Panc1 (cell line): ENCODE measurements around the gene EEIG2. TPM values are rescaled to one million over a fixed set of nuclear protein-coding genes. Genes with fewer than 3 reads are reported as not detected.

Experiments
- ATAC-seq: fragments of 200-7000 bp; cut with Tn5 transposase; 2 replicates; pipeline ENCODE4 v1.9.1; 2020; ENCODE audit warnings: mild to moderate bottlenecking, moderate library complexity
- BruUV-seq: library from RNA; stranded (reverse); fragments of 400-500 nt; replicated peaks from 2 replicates; lab custom pipeline; 2021; lab: Mats Ljungman, UMichigan
- CTCF ChIA-PET: fragments of 300-600 bp; sonication (Branson Sonifier 250); formaldehyde crosslinking; loops from one replicate; lab custom pipeline; 2022; ENCODE audit warnings: antibody characterized with exemption; lab: Charles Lee
- POLR2A ChIA-PET: fragments of 300-600 bp; sonication (Branson Sonifier 250); formaldehyde crosslinking; loops from one replicate; lab custom pipeline; 2022; ENCODE audit warnings: antibody characterized with exemption; lab: Charles Lee
- DNase-seq: peaks from one replicate; pipeline ENCODE4 v3.0.0-alpha.2; 2010; ENCODE audit warnings: low read depth, low spot score
- H3K27ac ChIP-seq: 2 replicates; pipeline ENCODE4 v1.5.1; 2011; ENCODE audit warnings: mild to moderate bottlenecking, low read length, inconsistent platforms
- H3K27me3 ChIP-seq: fragments of 200-500 bp; sonication (Bioruptor generic); 2 replicates; pipeline ENCODE4 v1.6.0; 2014; ENCODE audit warnings: low read length, inconsistent platforms; ENCODE audit not compliant: control insufficient read depth, insufficient read depth
- H3K36me3 ChIP-seq: fragments of 200-500 bp; sonication (Bioruptor generic); 2 replicates; pipeline ENCODE4 v1.5.1; 2014; ENCODE audit warnings: inconsistent platforms, mild to moderate bottlenecking, low read length, moderate library complexity; ENCODE audit not compliant: control insufficient read depth, insufficient read depth
- H3K4me1 ChIP-seq: 2 replicates; pipeline ENCODE4 v1.5.1; 2011; ENCODE audit warnings: inconsistent platforms, mild to moderate bottlenecking, low read length, moderate library complexity; ENCODE audit not compliant: control insufficient read depth, insufficient read depth
- H3K4me3 ChIP-seq, 2 experiments: 2 replicates each; pipeline ENCODE4 v1.5.1; 2011 to 2012; ENCODE audit warnings: low read depth in 2 of 2, low read length in 2 of 2, mild to moderate bottlenecking in 2 of 2, inconsistent platforms in 1 of 2, moderate library complexity in 1 of 2
- H3K9me3 ChIP-seq: fragments of 200-500 bp; sonication (Bioruptor generic); 2 replicates; pipeline ENCODE4 v1.5.1; 2014; ENCODE audit warnings: low read depth, mild to moderate bottlenecking, inconsistent platforms, low read length, moderate library complexity; ENCODE audit not compliant: control insufficient read depth, insufficient read depth
- CTCF ChIP-seq: fragments of 450-650 bp; IDR thresholded peaks from 2 replicates; pipeline ENCODE4 v1.5.1; 2017; ENCODE audit warnings: mild to moderate bottlenecking
- POLR2AphosphoS5 ChIP-seq: IDR thresholded peaks from 2 replicates; pipeline ENCODE4 v1.6.1; 2012; ENCODE audit warnings: mild to moderate bottlenecking, low read depth, low read length, moderate library complexity
- REST ChIP-seq, 2 experiments: IDR thresholded peaks; 2 replicates each; pipeline ENCODE4 v1.6.1; 2011 to 2012; ENCODE audit warnings: low read depth in 2 of 2, control low read depth in 1 of 2, low read length in 1 of 2, mild to moderate bottlenecking in 1 of 2, moderate library complexity in 1 of 2; ENCODE audit not compliant: insufficient read depth in 1 of 2
- SIN3A ChIP-seq: IDR thresholded peaks from 2 replicates; pipeline ENCODE4 v1.6.1; 2012; ENCODE audit warnings: low read depth, mild to moderate bottlenecking, low read length, moderate library complexity, borderline replicate concordance; ENCODE audit not compliant: insufficient read depth
- TCF7L2 ChIP-seq: IDR thresholded peaks from 2 replicates; pipeline ENCODE4 v1.6.1; 2011; ENCODE audit warnings: mild to moderate bottlenecking, low read depth, low read length, inconsistent platforms
- in situ Hi-C: cut with HindIII; loops from 2 replicates; pipeline ENCODE4 v1.10.0; 2016; ENCODE audit warnings: low sequenced_read_pairs, low pct_unique_long_range_greater_than_20kb
- intact Hi-C: fragments of 100-400 bp; cut with micrococcal nuclease; formaldehyde crosslinking; loops from one replicate; pipeline ENCODE4 v1.10.0; 2022; ENCODE audit not compliant: unreplicated experiment
- total RNA-seq: library from RNA; stranded (reverse); gene quantifications from one replicate; pipeline ENCODE4 v1.2.1, GENCODE V29; 2021; ENCODE audit not compliant: unreplicated experiment

The EEIG2 gene
- total RNA-seq, 1 experiment from 2014 or later, result 5.4 TPM

- H3K9me3 ChIP-seq, result no peaks in the 10 kb centered on the region
- ATAC-seq, result no peak; the same call in 1 of the 2 replicates
- no peak overlapping the region for H3K4me3 ChIP-seq
- intact Hi-C loops (no loop called here), in situ Hi-C loops (no loop called here)
- POLR2A ChIA-PET, result no interaction called here
- TF ChIP-seq CTCF (no peak), POLR2AphosphoS5 (no peak)
- H3K27ac ChIP-seq, result no peak overlapping the region
- no peaks in the 10 kb centered on the region for H3K27me3 ChIP-seq
- no peaks in the 10 kb centered on the region for H3K36me3 ChIP-seq
- H3K4me1 ChIP-seq, result peaks cover 3% of the 10 kb centered on the region; the same call in 1 of the 2 replicates
- CTCF ChIA-PET, result no interaction called here
- no TSS peak for BruUV-seq
- DNase-seq, result no peak
These were observed 25.4 kb downstream of the EEIG2 start for GRCh38 chr1:108585313-108585712.

DNA sequence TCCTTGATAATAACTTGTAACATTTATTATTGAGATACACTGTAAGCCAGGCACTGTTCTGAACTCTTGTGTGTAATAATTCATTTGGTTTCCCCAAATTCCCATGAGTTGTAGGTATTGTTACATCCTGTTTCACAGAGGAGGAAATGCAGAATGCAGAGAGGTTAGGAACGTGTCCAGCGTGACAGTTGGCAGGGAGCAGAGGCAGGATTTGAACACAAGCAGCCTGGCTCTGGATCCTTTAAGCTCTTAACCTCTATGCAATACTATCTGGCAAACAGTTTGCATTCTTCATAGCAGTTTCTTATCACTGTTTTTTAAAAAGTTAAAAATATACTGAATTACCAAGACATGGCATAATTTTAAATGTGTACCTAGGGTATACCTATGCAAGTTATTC is 30.5 kb downstream of the EEIG2 start:
- Histone ChIP-seq H3K27me3 (no peaks in the 10 kb centered on the region), H3K36me3 (no peaks in the 10 kb centered on the region), H3K9me3 (no peaks in the 10 kb centered on the region), H3K4me1 (no peaks in the 10 kb centered on the region), H3K4me3 (no peak overlapping the region), H3K27ac (no peak overlapping the region)
- intact Hi-C loops (no loop called here), in situ Hi-C loops (no loop called here)
- BruUV-seq, result no TSS peak
- ATAC-seq, result no peak
- ChIA-PET CTCF (no interaction called here), POLR2A (no interaction called here)
- no peak for DNase-seq
- TF ChIP-seq CTCF (no peak), TCF7L2 (no peak), POLR2AphosphoS5 (no peak), SIN3A (no peak), REST (IDR thresholded peaks at IDR 0.05; ENCODE audit: insufficient read depth in 1 of 2, low read depth in 2 of 2, low read length in 1 of 2) (no peak)

DNA sequence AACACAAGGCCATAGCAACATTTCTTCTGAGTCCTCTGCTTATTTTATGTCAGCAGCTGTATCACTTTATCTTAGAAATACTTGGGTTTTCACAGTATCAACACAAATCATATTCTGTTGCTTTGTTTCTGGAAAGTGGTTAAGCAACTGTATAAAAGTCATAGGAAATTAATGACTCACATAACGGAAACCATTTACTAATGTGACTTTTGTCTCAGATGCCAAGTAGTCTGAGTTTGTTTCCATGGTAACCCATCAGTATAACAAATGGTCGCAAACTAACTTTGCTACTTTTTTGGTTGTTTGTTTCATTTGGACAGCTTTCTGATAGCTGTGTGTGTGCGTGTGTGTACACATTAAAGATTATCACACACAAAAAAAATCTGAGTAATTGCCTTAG is 31.1 kb downstream of the EEIG2 start:
- DNase-seq (no peak), ATAC-seq (no peak)
- H3K9me3 ChIP-seq, result no peaks in the 10 kb centered on the region
- H3K36me3 ChIP-seq, result no peaks in the 10 kb centered on the region
- H3K4me3 ChIP-seq, result no peak overlapping the region
- POLR2A ChIA-PET, result no interaction called here
- CTCF ChIA-PET, result no interaction called here
- BruUV-seq, result no TSS peak
- no peaks in the 10 kb centered on the region for H3K27me3 ChIP-seq
- intact Hi-C loops, result no loop called here
- TF ChIP-seq TCF7L2 (no peak), SIN3A (no peak), REST (IDR thresholded peaks at IDR 0.05; ENCODE audit: insufficient read depth in 1 of 2, low read depth in 2 of 2, low read length in 1 of 2) (no peak), POLR2AphosphoS5 (no peak), CTCF (no peak)
- no peak overlapping the region for H3K27ac ChIP-seq
- no peaks in the 10 kb centered on the region for H3K4me1 ChIP-seq
- in situ Hi-C loops, result no loop called here
